Astrocyte (in vitro differentiated cells and primary cell): ENCODE data around the gene CPNE6. TPM values are rescaled to one million over a fixed set of nuclear protein-coding genes. Genes with fewer than 3 reads are reported as not detected.

Experiments used
- DNase-seq: peaks from one replicate; pipeline ENCODE4 v3.0.0-alpha.2; 2010; ENCODE audit warnings: low read depth
- FAIRE-seq: peaks from 2 replicates; lab custom pipeline; 2011; peaks lifted over from hg19 to GRCh38; lab: Jason Lieb, UNC
- H2AFZ ChIP-seq: 2 replicates; pipeline ENCODE4 v1.6.0; 2012; ENCODE audit warnings: low read depth, low read length, inconsistent platforms
- H3K27ac ChIP-seq: 2 replicates; pipeline ENCODE4 v1.5.1; 2011; ENCODE audit warnings: low read depth, low read length, inconsistent platforms
- H3K27me3 ChIP-seq: 2 replicates; pipeline ENCODE4 v1.6.0; 2011; ENCODE audit warnings: low read length, inconsistent platforms; ENCODE audit not compliant: insufficient read depth
- H3K36me3 ChIP-seq: 2 replicates; pipeline ENCODE4 v1.5.1; 2011; ENCODE audit warnings: low read length, inconsistent platforms; ENCODE audit not compliant: insufficient read depth
- H3K4me1 ChIP-seq: 2 replicates; pipeline ENCODE4 v1.5.1; 2011; ENCODE audit warnings: low read length, inconsistent platforms; ENCODE audit not compliant: insufficient read depth
- H3K4me2 ChIP-seq: 2 replicates; pipeline ENCODE4 v1.6.0; 2012; ENCODE audit warnings: low read length, inconsistent platforms
- H3K4me3 ChIP-seq: 2 replicates; pipeline ENCODE4 v1.5.1; 2011; ENCODE audit warnings: low read depth, mild to moderate bottlenecking, low read length, inconsistent platforms; ENCODE audit not compliant: insufficient read depth
- H3K79me2 ChIP-seq: 2 replicates; pipeline ENCODE4 v1.6.0; 2012; ENCODE audit warnings: mild to moderate bottlenecking, low read length, inconsistent platforms; ENCODE audit not compliant: insufficient read depth
- H3K9ac ChIP-seq: 2 replicates; pipeline ENCODE4 v1.6.0; 2012; ENCODE audit warnings: mild to moderate bottlenecking, low read length, inconsistent platforms
- H3K9me3 ChIP-seq: 2 replicates; pipeline ENCODE4 v1.5.1; 2012; ENCODE audit warnings: low read depth, mild to moderate bottlenecking, low read length, inconsistent platforms; ENCODE audit not compliant: insufficient read depth
- H4K20me1 ChIP-seq: 2 replicates; pipeline ENCODE4 v1.6.0; 2012; ENCODE audit warnings: low read length, inconsistent platforms; ENCODE audit not compliant: insufficient read depth
- H3K27ac Mint-ChIP-seq: one replicate; pipeline ENCODE4 v1.8.0; 2021; ENCODE audit warnings: mild to moderate bottlenecking, mixed read lengths; ENCODE audit not compliant: unreplicated experiment
- H3K27me3 Mint-ChIP-seq: one replicate; pipeline ENCODE4 v1.8.0; 2021; ENCODE audit warnings: low read depth, mixed read lengths; ENCODE audit not compliant: unreplicated experiment
- H3K36me3 Mint-ChIP-seq: one replicate; pipeline ENCODE4 v1.8.0; 2021; ENCODE audit warnings: low read depth, mixed read lengths; ENCODE audit not compliant: unreplicated experiment
- H3K4me1 Mint-ChIP-seq: one replicate; pipeline ENCODE4 v1.8.0; 2021; ENCODE audit warnings: low read depth, mixed read lengths; ENCODE audit not compliant: unreplicated experiment
- H3K4me3 Mint-ChIP-seq: one replicate; pipeline ENCODE4 v1.8.0; 2021; ENCODE audit warnings: mild to moderate bottlenecking, moderate library complexity, mixed read lengths; ENCODE audit not compliant: unreplicated experiment
- H3K9me3 Mint-ChIP-seq: one replicate; pipeline ENCODE4 v1.8.0; 2021; ENCODE audit warnings: mild to moderate bottlenecking, mixed read lengths; ENCODE audit not compliant: unreplicated experiment
- CTCF ChIP-seq: IDR thresholded peaks from 2 replicates; pipeline ENCODE4 v1.5.1; 2011; ENCODE audit warnings: low read depth, mild to moderate bottlenecking, inconsistent platforms, low read length, moderate library complexity; ENCODE audit not compliant: insufficient read depth
- EZH2 ChIP-seq: IDR thresholded peaks from 2 replicates; pipeline ENCODE4 v1.6.1; 2012; ENCODE audit warnings: mild to moderate bottlenecking, low read length, inconsistent platforms; ENCODE audit not compliant: insufficient read depth
- total RNA-seq: library from RNA; stranded (reverse); gene quantifications from 2 replicates; pipeline ENCODE4 v1.2.1, GENCODE V29; 2021

CPNE6 gene
- total RNA-seq, 1 donor from 2014 or later: not detected

DNA sequence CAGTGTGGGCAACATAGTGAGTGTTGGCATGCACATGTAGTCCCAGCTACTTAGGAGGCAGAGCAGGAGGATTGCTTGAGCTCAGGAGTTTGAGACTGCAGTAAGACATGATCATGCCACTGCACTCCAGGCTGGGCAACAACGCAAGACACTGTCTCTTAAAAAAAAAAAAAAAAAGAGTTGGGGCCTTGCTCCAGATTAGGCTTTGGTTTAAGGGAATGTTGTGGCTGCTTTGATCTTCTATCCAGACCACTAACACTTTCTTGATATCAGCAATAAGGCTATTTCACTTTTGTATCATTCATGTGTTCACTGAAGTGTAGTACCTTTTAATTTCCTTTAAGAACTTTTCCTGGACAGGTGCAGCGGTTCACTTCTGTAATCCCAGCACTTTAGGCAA is 56.3 kb downstream of the CPNE6 start:
- Histone ChIP-seq H4K20me1 (no peaks in the 10 kb centered on the region), H2AFZ (no peak overlapping the region), H3K27ac (no peak overlapping the region), H3K9ac (no peak overlapping the region), H3K36me3 (no peaks in the 10 kb centered on the region), H3K4me1 (no peaks in the 10 kb centered on the region), H3K4me2 (no peak overlapping the region), H3K79me2 (no peaks in the 10 kb centered on the region), H3K27me3 (no peaks in the 10 kb centered on the region), H3K9me3 (no peaks in the 10 kb centered on the region), H3K4me3 (no peak overlapping the region)
- Mint-ChIP-seq H3K9me3 (no peaks in the 10 kb centered on the region), H3K4me1 (peaks cover 2% of the 10 kb centered on the region), H3K4me3 (no peak overlapping the region), H3K27me3 (peaks cover 8% of the 10 kb centered on the region), H3K36me3 (peaks cover 10% of the 10 kb centered on the region), H3K27ac (no peak overlapping the region)
- TF ChIP-seq CTCF (no peak), EZH2 (no peak)
- DNase-seq: no peak
- no peak for FAIRE-seq

Other genes starting within 250 kb of the CPNE6 start
- 14.2 and 18.4 TPM in 2 replicates for gene DHRS4, start 117.8 kb upstream of the CPNE6 start, total RNA-seq
- gene DHRS4L2, start 82.6 kb upstream of the CPNE6 start, total RNA-seq: 13.4 and 15.8 TPM in 2 replicates
- 0.34 and 0.38 TPM in 2 replicates for gene CARMIL3, start 19.6 kb upstream of the CPNE6 start, total RNA-seq
- 73.8 and 101 TPM in 2 replicates for gene PCK2, start 22.7 kb downstream of the CPNE6 start, total RNA-seq
- 26.9 and 27.1 TPM in 2 replicates for gene DCAF11, start 43.2 kb downstream of the CPNE6 start, total RNA-seq
- gene NRL, start 43.4 kb downstream of the CPNE6 start, total RNA-seq: 0.48 and 0.70 TPM in 2 replicates
- 0.25 TPM in 1 of 2 replicates, not detected in the other for gene FITM1, start 59.1 kb downstream of the CPNE6 start, total RNA-seq
- 116 and 122 TPM in 2 replicates for gene PSME1, start 64.6 kb downstream of the CPNE6 start, total RNA-seq
- gene EMC9, start 70.0 kb downstream of the CPNE6 start, total RNA-seq: 16.7 and 18.5 TPM in 2 replicates
- gene PSME2, start 75.0 kb downstream of the CPNE6 start, total RNA-seq: 173 TPM in 2 replicates
- gene RNF31, start 75.9 kb downstream of the CPNE6 start, total RNA-seq: 59.0 and 69.8 TPM in 2 replicates
- gene IRF9, start 89.7 kb downstream of the CPNE6 start, total RNA-seq: 76.0 and 89.4 TPM in 2 replicates
- gene REC8, start 100.5 kb downstream of the CPNE6 start, total RNA-seq: 33.5 and 46.4 TPM in 2 replicates
- 46.1 and 53.3 TPM in 2 replicates for gene IPO4, start 117.3 kb downstream of the CPNE6 start, total RNA-seq
- gene TM9SF1, start 123.9 kb downstream of the CPNE6 start, total RNA-seq: 59.3 and 62.9 TPM in 2 replicates
- 0.22 and 0.34 TPM in 2 replicates for gene TSSK4, start 134.1 kb downstream of the CPNE6 start, total RNA-seq
- 26.7 and 32.2 TPM in 2 replicates for gene CHMP4A, start 141.9 kb downstream of the CPNE6 start, total RNA-seq
- gene MDP1, start 144.5 kb downstream of the CPNE6 start, total RNA-seq: 8.9 and 9.9 TPM in 2 replicates
- 233 and 251 TPM in 2 replicates for gene NEDD8, start 160.8 kb downstream of the CPNE6 start, total RNA-seq
- 55.5 and 66.5 TPM in 2 replicates for gene GMPR2, start 161.4 kb downstream of the CPNE6 start, total RNA-seq
- gene TINF2, start 171.1 kb downstream of the CPNE6 start, total RNA-seq: 33.0 and 36.2 TPM in 2 replicates
- 3.8 and 4.8 TPM in 2 replicates for gene TGM1, start 191.6 kb downstream of the CPNE6 start, total RNA-seq
- 26.6 and 27.3 TPM in 2 replicates for gene RABGGTA, start 200.0 kb downstream of the CPNE6 start, total RNA-seq
- gene DHRS1, start 228.2 kb downstream of the CPNE6 start, total RNA-seq: 26.5 and 30.3 TPM in 2 replicates
- 22.9 and 23.5 TPM in 2 replicates for gene NOP9, start 228.3 kb downstream of the CPNE6 start, total RNA-seq
- gene CIDEB, start 236.4 kb downstream of the CPNE6 start, total RNA-seq: not detected in 2 replicates
- gene LTB4R2, start 238.6 kb downstream of the CPNE6 start, total RNA-seq: 7.8 and 9.3 TPM in 2 replicates
- 5.5 TPM in 2 replicates for gene LTB4R, start 239.9 kb downstream of the CPNE6 start, total RNA-seq